Endothelial cell of umbilical vein (primary cell): ENCODE measurements around the gene PARP9. TPM values are rescaled to one million over a fixed set of nuclear protein-coding genes. Genes with fewer than 3 reads are reported as not detected.

Source experiments
- BruUV-seq: library from RNA; stranded (reverse); fragments of 400-500 nt; replicated peaks from 2 replicates; lab custom pipeline; 2021; lab: Mats Ljungman, UMichigan
- CTCF ChIA-PET: fragments of 300-600, 350-600 bp; sonication (Branson Sonifier 250); formaldehyde crosslinking; loops from one replicate; lab custom pipeline; 2021; ENCODE audit warnings: antibody characterized with exemption, inconsistent platforms; lab: Charles Lee
- POLR2A ChIA-PET: fragments of 300-600, 350-600 bp; sonication (Branson Sonifier 250); formaldehyde crosslinking; loops from one replicate; lab custom pipeline; 2021; ENCODE audit warnings: antibody characterized with exemption, inconsistent platforms; lab: Charles Lee
- DNase-seq: peaks from one replicate; pipeline ENCODE4 v3.0.0-alpha.2; 2011; ENCODE audit warnings: low read depth, low spot score
- FAIRE-seq: peaks from 2 replicates; lab custom pipeline; 2011; peaks lifted over from hg19 to GRCh38; lab: Jason Lieb, UNC
- H2AFZ ChIP-seq: 2 replicates; pipeline ENCODE4 v1.6.0; 2012; ENCODE audit warnings: low read depth, low read length, control low read depth, inconsistent platforms
- H3K27ac ChIP-seq: 2 replicates; pipeline ENCODE4 v1.5.1; 2011; ENCODE audit warnings: low read depth, mild to moderate bottlenecking, control low read depth, low read length, moderate library complexity; ENCODE audit not compliant: insufficient read depth
- H3K27me3 ChIP-seq, 2 experiments: 2 replicates each; pipeline versions ENCODE4 v1.6.0 to v1.6.1; 2011; ENCODE audit warnings: low read length in 2 of 2, mixed read lengths in 1 of 2; ENCODE audit not compliant: control insufficient read depth in 2 of 2, insufficient read depth in 2 of 2
- H3K36me3 ChIP-seq, 2 experiments: 2 replicates in 1 of 2; 3 replicates in 1 of 2; pipeline ENCODE4 v1.5.1; 2011; ENCODE audit warnings: low read length in 2 of 2, mild to moderate bottlenecking in 1 of 2, moderate library complexity in 1 of 2; ENCODE audit not compliant: control insufficient read depth in 2 of 2, insufficient read depth in 2 of 2; ENCODE audit errors: extremely low read depth in 1 of 2
- H3K4me1 ChIP-seq: 3 replicates; pipeline ENCODE4 v1.5.1; 2011; ENCODE audit warnings: mild to moderate bottlenecking, low read length; ENCODE audit not compliant: control insufficient read depth, insufficient read depth; ENCODE audit errors: extremely low read depth
- H3K4me2 ChIP-seq: 2 replicates; pipeline ENCODE4 v1.6.1; 2011; ENCODE audit warnings: low read length, control low read depth, mixed read lengths; ENCODE audit not compliant: insufficient read depth
- H3K4me3 ChIP-seq, 3 experiments: fragments of 200-600 bp in 1 of 3; sonication (generic), shearing (Covaris generic) in 1 of 3; replicated peaks in 1 of 3; 2 replicates each; pipeline ENCODE4 v1.5.1; 2011 to 2016; ENCODE audit warnings: control low read depth in 3 of 3, low read length in 3 of 3, mild to moderate bottlenecking in 2 of 3, inconsistent platforms in 1 of 3, low read depth in 1 of 3, moderate library complexity in 1 of 3; ENCODE audit not compliant: insufficient read depth in 1 of 3
- H3K79me2 ChIP-seq: 2 replicates; pipeline ENCODE4 v1.6.0; 2012; ENCODE audit warnings: low read length, inconsistent platforms; ENCODE audit not compliant: control insufficient read depth, insufficient read depth
- H3K9ac ChIP-seq: replicated peaks from 2 replicates; pipeline ENCODE3; 2011; ENCODE audit warnings: low read length, control low read depth; ENCODE audit not compliant: insufficient read depth; ENCODE audit errors: extremely low read depth
- H3K9me1 ChIP-seq: replicated peaks from 3 replicates; pipeline ENCODE4 v1.6.0; 2011; ENCODE audit warnings: mild to moderate bottlenecking, low read length; ENCODE audit not compliant: control insufficient read depth, insufficient read depth; ENCODE audit errors: extremely low read depth
- H3K9me3 ChIP-seq: replicated peaks from 2 replicates; pipeline ENCODE4 v1.5.1; 2012; ENCODE audit warnings: low read length, inconsistent platforms; ENCODE audit not compliant: control insufficient read depth, insufficient read depth
- H4K20me1 ChIP-seq: replicated peaks from 2 replicates; pipeline ENCODE3; 2011; ENCODE audit warnings: mild to moderate bottlenecking, low read length; ENCODE audit not compliant: control insufficient read depth, insufficient read depth; ENCODE audit errors: extremely low read depth
- EZH2 ChIP-seq: IDR thresholded peaks from 2 replicates; pipeline ENCODE4 v1.6.1; 2012; ENCODE audit warnings: borderline replicate concordance, low read depth, mild to moderate bottlenecking, moderate library complexity, low read length, inconsistent platforms; ENCODE audit not compliant: severe bottlenecking
- FOS ChIP-seq: IDR thresholded peaks from 2 replicates; pipeline ENCODE4 v1.6.1; 2011; ENCODE audit warnings: mild to moderate bottlenecking, low read length, moderate library complexity, borderline replicate concordance; ENCODE audit not compliant: insufficient read depth
- GATA2 ChIP-seq: IDR thresholded peaks from 2 replicates; pipeline ENCODE4 v1.7.0; 2011; ENCODE audit warnings: low read depth, mild to moderate bottlenecking, moderate library complexity, mixed read lengths, low read length; ENCODE audit not compliant: insufficient read length, insufficient read depth
- JUN ChIP-seq: IDR thresholded peaks from 2 replicates; pipeline ENCODE4 v1.6.1; 2011; ENCODE audit warnings: borderline replicate concordance, low read depth; ENCODE audit not compliant: insufficient read length, insufficient read depth
- MYC ChIP-seq: IDR thresholded peaks from one replicate; pipeline ENCODE4 v1.6.1; 2011; ENCODE audit warnings: mild to moderate bottlenecking, low read depth, low read length
- POLR2A ChIP-seq: IDR thresholded peaks from 2 replicates; pipeline ENCODE4 v1.6.1; 2012; ENCODE audit warnings: low read depth, mild to moderate bottlenecking, control low read depth, low read length
- POLR2AphosphoS5 ChIP-seq: IDR thresholded peaks from 2 replicates; pipeline ENCODE4 v1.6.1; 2012; ENCODE audit warnings: low read depth, mild to moderate bottlenecking, control low read depth, low read length, moderate library complexity; ENCODE audit not compliant: insufficient read depth
- dilution Hi-C: fragments of 300-500 bp; cut with MboI; formaldehyde crosslinking; loops from one replicate; pipeline ENCODE4 v1.15.0; 2019; ENCODE audit warnings: low sequenced_read_pairs; ENCODE audit not compliant: extremely low pct_ligation_motif_present
- intact Hi-C: fragments of 100-400 bp; cut with micrococcal nuclease; formaldehyde crosslinking; loops from one replicate; pipeline ENCODE4 v1.10.0; 2022
- polyA plus RNA-seq, 4 experiments: library from polyadenylated mRNA; depleted of rRNA in 3 of 4; stranded (reverse) in 3 of 4; unstranded in 1 of 4; fragments of >200 nt; gene quantifications; 2 replicates each; pipeline versions ENCODE4 v1.2.1 to v1.2.3, GENCODE V29; 2011 to 2012; ENCODE audit warnings: missing spikeins in 1 of 4
- total RNA-seq: library from RNA; stranded (reverse); gene quantifications from 2 replicates; pipeline ENCODE4 v1.2.3, GENCODE V29; 2021
- TF ChIP-seq, protein P1 (sequence below): IDR thresholded peaks from 2 replicates; pipeline ENCODE4 v1.6.1; 2011; ENCODE audit not compliant: insufficient read depth, insufficient read length
- TF ChIP-seq, protein P2 (sequence below), 2 donors: IDR thresholded peaks; 1 replicate in 1 of 2; 2 replicates in 1 of 2; pipeline ENCODE4 v1.5.1; 2011; ENCODE audit warnings: low read length in 2 of 2, mild to moderate bottlenecking in 2 of 2, moderate library complexity in 2 of 2, control low read depth in 1 of 2, inconsistent platforms in 1 of 2, low read depth in 1 of 2; ENCODE audit not compliant: insufficient read depth in 1 of 2; ENCODE audit errors: extremely low read depth in 1 of 2

The PARP9 gene
- total and polyA plus RNA-seq, 2 donors (not counting 3 experiments of a cell fraction or from before 2014, with no cell fraction given): 10.1 to 12.5 TPM

DNA sequence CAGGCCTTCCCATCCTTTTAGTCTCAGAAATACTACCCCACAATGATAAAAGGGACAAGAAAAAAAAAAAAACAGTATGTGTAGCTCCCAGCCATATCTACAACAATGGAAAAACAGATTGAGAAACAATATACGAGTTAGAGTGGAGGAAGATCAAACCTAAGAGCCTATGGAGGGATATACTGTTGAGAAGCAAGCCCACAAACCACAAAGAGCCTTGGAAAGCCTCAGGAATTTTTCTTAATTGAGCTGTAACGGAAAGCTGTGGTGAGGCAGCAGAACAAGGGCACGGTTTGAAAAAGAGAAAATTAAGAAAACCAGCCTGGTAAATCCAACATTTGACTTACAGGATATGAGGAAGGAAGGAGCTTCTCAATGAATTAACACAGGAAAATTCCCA lies 70.8 kb downstream of the PARP9 start:
- DNase-seq (no peak), FAIRE-seq (no peak)
- CTCF ChIA-PET: interaction anchor here (1.0 kb wide), 1 partner anchor 10 kb away, joined by 3 read pairs; no protein-coding TSS in a partner anchor
- Histone ChIP-seq H3K9ac (no peak overlapping the region), H3K36me3 (peaks cover 0 to 10% of the 10 kb centered on the region in 2 experiments), H2AFZ (no peak overlapping the region), H3K4me2 (no peak overlapping the region), H3K79me2 (peaks cover 78% of the 10 kb centered on the region), H3K27ac (no peak overlapping the region), H3K27me3 (no peaks in the 10 kb centered on the region), H3K9me1 (no peaks in the 10 kb centered on the region), H3K4me1 (no peaks in the 10 kb centered on the region), H3K4me3 (no peak overlapping the region), H3K9me3 (no peaks in the 10 kb centered on the region), H4K20me1 (peaks cover 11% of the 10 kb centered on the region)
- dilution Hi-C loops: no loop called here
- TF ChIP-seq GATA2: no peak
- no peak for TF ChIP-seq POLR2AphosphoS5
- TF ChIP-seq FOS: no peak
- no peak for TF ChIP-seq MYC
- TF ChIP-seq, protein P1, sequence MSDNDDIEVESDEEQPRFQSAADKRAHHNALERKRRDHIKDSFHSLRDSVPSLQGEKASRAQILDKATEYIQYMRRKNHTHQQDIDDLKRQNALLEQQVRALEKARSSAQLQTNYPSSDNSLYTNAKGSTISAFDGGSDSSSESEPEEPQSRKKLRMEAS: no peak
- TF ChIP-seq JUN: no peak
- TF ChIP-seq POLR2A: no peak
- TF ChIP-seq EZH2: no peak
- TF ChIP-seq, protein P2, sequence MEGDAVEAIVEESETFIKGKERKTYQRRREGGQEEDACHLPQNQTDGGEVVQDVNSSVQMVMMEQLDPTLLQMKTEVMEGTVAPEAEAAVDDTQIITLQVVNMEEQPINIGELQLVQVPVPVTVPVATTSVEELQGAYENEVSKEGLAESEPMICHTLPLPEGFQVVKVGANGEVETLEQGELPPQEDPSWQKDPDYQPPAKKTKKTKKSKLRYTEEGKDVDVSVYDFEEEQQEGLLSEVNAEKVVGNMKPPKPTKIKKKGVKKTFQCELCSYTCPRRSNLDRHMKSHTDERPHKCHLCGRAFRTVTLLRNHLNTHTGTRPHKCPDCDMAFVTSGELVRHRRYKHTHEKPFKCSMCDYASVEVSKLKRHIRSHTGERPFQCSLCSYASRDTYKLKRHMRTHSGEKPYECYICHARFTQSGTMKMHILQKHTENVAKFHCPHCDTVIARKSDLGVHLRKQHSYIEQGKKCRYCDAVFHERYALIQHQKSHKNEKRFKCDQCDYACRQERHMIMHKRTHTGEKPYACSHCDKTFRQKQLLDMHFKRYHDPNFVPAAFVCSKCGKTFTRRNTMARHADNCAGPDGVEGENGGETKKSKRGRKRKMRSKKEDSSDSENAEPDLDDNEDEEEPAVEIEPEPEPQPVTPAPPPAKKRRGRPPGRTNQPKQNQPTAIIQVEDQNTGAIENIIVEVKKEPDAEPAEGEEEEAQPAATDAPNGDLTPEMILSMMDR (IDR thresholded peaks at IDR 0.05; ENCODE audit: extremely low read depth in 1 of 2, insufficient read depth in 1 of 2, low read depth in 1 of 2, low read length in 2 of 2): no peak
- intact Hi-C loops: no loop called here
- POLR2A ChIA-PET: no interaction called here
- no TSS peak for BruUV-seq
